WTC11 (cell line): Measurements from ENCODE around the gene CD46. TPM values are rescaled to one million over a fixed set of nuclear protein-coding genes. Genes with fewer than 3 reads are reported as not detected.
A peak's percentile ranks its signal among the peaks of the same experiment; 100 is the strongest.

Source experiments
- ATAC-seq: fragments of 200-7000 bp; cut with Tn5 transposase; 2 replicates; pipeline ENCODE4 v1.10.0; 2021; ENCODE audit warnings: mild to moderate bottlenecking, moderate library complexity
- CTCF ChIA-PET: fragments of 300-600 bp; sonication (Branson Sonifier 250); formaldehyde crosslinking; loops from one replicate; lab custom pipeline; 2021; ENCODE audit warnings: antibody characterized with exemption; lab: Charles Lee
- POLR2A ChIA-PET: fragments of 350-600 bp; sonication (Branson Sonifier 250); formaldehyde crosslinking; loops from one replicate; lab custom pipeline; 2021; ENCODE audit warnings: antibody characterized with exemption; lab: Charles Lee
- DNase-seq: peaks from one replicate; pipeline ENCODE4 v3.0.0; 2021; ENCODE audit warnings: low spot score
- H3K27ac Mint-ChIP-seq: 2 replicates; pipeline ENCODE4 v1.8.0; 2021; ENCODE audit warnings: mixed read lengths
- H3K27me3 Mint-ChIP-seq: 2 replicates; pipeline ENCODE4 v1.8.0; 2021; ENCODE audit warnings: low read depth, mild to moderate bottlenecking, moderate library complexity, mixed read lengths
- H3K36me3 Mint-ChIP-seq: 2 replicates; pipeline ENCODE4 v1.8.0; 2021; ENCODE audit warnings: mixed read lengths
- H3K4me1 Mint-ChIP-seq: 2 replicates; pipeline ENCODE4 v1.8.0; 2022; ENCODE audit warnings: mixed read lengths
- H3K4me3 Mint-ChIP-seq: 2 replicates; pipeline ENCODE4 v1.8.0; 2021; ENCODE audit warnings: mild to moderate bottlenecking, moderate library complexity, mixed read lengths
- H3K9me3 Mint-ChIP-seq: 2 replicates; pipeline ENCODE4 v1.8.0; 2021; ENCODE audit warnings: mixed read lengths
- ATF1 ChIP-seq: sonication (generic); formaldehyde crosslinking; IDR thresholded peaks from 2 replicates; pipeline ENCODE4 v1.8.1; 2023; ENCODE audit warnings: mild to moderate bottlenecking, moderate library complexity, missing genetic modification reagents
- ATF3 ChIP-seq: sonication (generic); formaldehyde crosslinking; conservative IDR thresholded peaks from 2 replicates; pipeline ENCODE4 v1.8.1; 2022; ENCODE audit warnings: mild to moderate bottlenecking, missing genetic modification reagents
- CDX4 ChIP-seq: fragments of 250-450 bp; sonication (Bioruptor Pico); IDR thresholded peaks from 2 replicates; pipeline ENCODE4 v1.9.0; 2021; ENCODE audit warnings: moderate library complexity, mild to moderate bottlenecking, inconsistent platforms, borderline replicate concordance
- E2F1 ChIP-seq: sonication (generic); formaldehyde crosslinking; IDR thresholded peaks from 2 replicates; pipeline ENCODE4 v1.8.0; 2022; ENCODE audit warnings: mild to moderate bottlenecking, missing genetic modification reagents
- EMX1 ChIP-seq: fragments of 250-450 bp; sonication (Bioruptor Pico); IDR thresholded peaks from 2 replicates; pipeline ENCODE4 v1.8.0; 2021; ENCODE audit warnings: mild to moderate bottlenecking
- GRHL2 ChIP-seq: fragments of 250-450 bp; sonication (Bioruptor Pico); IDR thresholded peaks from 2 replicates; pipeline ENCODE4 v1.8.0; 2022; ENCODE audit warnings: mild to moderate bottlenecking, moderate library complexity; ENCODE audit not compliant: insufficient replicate concordance, severe bottlenecking
- NR1H2 ChIP-seq: sonication (generic); formaldehyde crosslinking; IDR thresholded peaks from 2 replicates; pipeline ENCODE4 v1.9.0; 2021; ENCODE audit warnings: mild to moderate bottlenecking, moderate library complexity, missing genetic modification reagents
- NR2C2 ChIP-seq: sonication (generic); formaldehyde crosslinking; IDR thresholded peaks from 2 replicates; pipeline ENCODE4 v1.8.0; 2022; ENCODE audit warnings: mild to moderate bottlenecking, missing genetic modification reagents
- TEAD4 ChIP-seq: sonication (generic); formaldehyde crosslinking; IDR thresholded peaks from 2 replicates; pipeline ENCODE4 v1.8.0; 2022; ENCODE audit warnings: mild to moderate bottlenecking, missing genetic modification reagents
- TP53 ChIP-seq: sonication (generic); formaldehyde crosslinking; IDR thresholded peaks from 2 replicates; pipeline ENCODE4 v1.8.1; 2023; ENCODE audit warnings: mild to moderate bottlenecking, missing genetic modification reagents
- ZNF219 ChIP-seq: sonication (generic); formaldehyde crosslinking; IDR thresholded peaks from 2 replicates; pipeline ENCODE4 v1.8.0; 2023; ENCODE audit warnings: missing genetic modification reagents, mild to moderate bottlenecking, borderline replicate concordance
- ZNF423 ChIP-seq: fragments of 250-450 bp; sonication (Bioruptor Pico); IDR thresholded peaks from 2 replicates; pipeline ENCODE4 v2.1.2; 2022; ENCODE audit warnings: mild to moderate bottlenecking, moderate library complexity
- total RNA-seq: library from RNA; stranded (reverse); gene quantifications from 3 replicates; pipeline ENCODE4 v1.2.3, GENCODE V29; 2021
- TF ChIP-seq, protein P1 (sequence below): sonication (generic); formaldehyde crosslinking; IDR thresholded peaks from 2 replicates; pipeline ENCODE4 v1.8.1; 2022; ENCODE audit warnings: mild to moderate bottlenecking, missing genetic modification reagents, moderate library complexity, borderline replicate concordance
- TF ChIP-seq, protein P2 (sequence below): sonication (generic); formaldehyde crosslinking; IDR thresholded peaks from 2 replicates; pipeline ENCODE4 v1.8.1; 2022; ENCODE audit warnings: low read depth, missing genetic modification reagents, borderline replicate concordance
- TF ChIP-seq, protein P3 (sequence below): fragments of 200-600 bp; IDR thresholded peaks from 2 replicates; pipeline ENCODE4 v1.8.0; 2022; ENCODE audit warnings: antibody characterized with exemption

The CD46 gene
- total RNA-seq, 1 experiment from 2014 or later = 150 TPM

DNA sequence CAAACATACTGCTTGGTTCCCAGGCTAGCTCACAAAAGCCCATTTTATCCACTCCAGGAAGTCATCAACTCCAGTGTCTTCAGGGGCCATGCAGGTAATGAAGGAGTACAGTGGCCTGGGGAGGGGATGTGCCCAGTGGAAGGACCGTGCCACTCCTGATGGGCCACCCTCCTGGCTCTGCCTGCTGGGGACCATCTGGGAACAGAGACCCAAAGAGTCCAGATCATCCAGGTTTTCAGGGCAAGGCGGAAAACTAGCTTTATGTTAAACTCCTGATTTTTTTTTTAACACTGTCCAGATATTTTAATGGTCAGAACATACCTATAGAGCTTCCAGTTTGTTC is 75.6 kb downstream of the CD46 start:
- Mint-ChIP-seq H3K4me3 (no peak overlapping the region), H3K4me1 (peaks cover 16% of the 10 kb centered on the region), H3K36me3 (no peaks in the 10 kb centered on the region), H3K27me3 (no peaks in the 10 kb centered on the region), H3K9me3 (no peaks in the 10 kb centered on the region), H3K27ac (no peak overlapping the region)
- DNase-seq (no peak), ATAC-seq (no peak)
- POLR2A ChIA-PET = no interaction called here
- no peak for TF ChIP-seq TEAD4 (CRISPR knock-in tag)
- TF ChIP-seq, all 79 proteins: peak for 0
- CTCF ChIA-PET = interaction anchor here (0.7 to 7.0 kb wide), 10 partner anchors 13 to 1875 kb away, joined by 3 to 66 read pairs (median 4); no protein-coding TSS in a partner anchor

- Mint-ChIP-seq H3K4me3 (no peak overlapping the region), H3K36me3 (no peaks in the 10 kb centered on the region), H3K4me1 (peaks cover 10% of the 10 kb centered on the region), H3K9me3 (no peaks in the 10 kb centered on the region), H3K27ac (no peak overlapping the region), H3K27me3 (no peaks in the 10 kb centered on the region)
- ATAC-seq = no peak
- TF ChIP-seq TP53 (no peak), GRHL2 (CRISPR knock-in tag) (no peak), NR2C2 (CRISPR knock-in tag) (no peak), ATF1 (CRISPR knock-in tag) (no peak), EMX1 (CRISPR knock-in tag) (no peak), E2F1 (CRISPR knock-in tag) (no peak), ATF3 (CRISPR knock-in tag) (no peak), ZNF423 (no peak), CDX4 (CRISPR knock-in tag) (no peak), ZNF219 (CRISPR knock-in tag) (no peak)
- TF ChIP-seq, protein P1, sequence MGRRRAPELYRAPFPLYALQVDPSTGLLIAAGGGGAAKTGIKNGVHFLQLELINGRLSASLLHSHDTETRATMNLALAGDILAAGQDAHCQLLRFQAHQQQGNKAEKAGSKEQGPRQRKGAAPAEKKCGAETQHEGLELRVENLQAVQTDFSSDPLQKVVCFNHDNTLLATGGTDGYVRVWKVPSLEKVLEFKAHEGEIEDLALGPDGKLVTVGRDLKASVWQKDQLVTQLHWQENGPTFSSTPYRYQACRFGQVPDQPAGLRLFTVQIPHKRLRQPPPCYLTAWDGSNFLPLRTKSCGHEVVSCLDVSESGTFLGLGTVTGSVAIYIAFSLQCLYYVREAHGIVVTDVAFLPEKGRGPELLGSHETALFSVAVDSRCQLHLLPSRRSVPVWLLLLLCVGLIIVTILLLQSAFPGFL (CRISPR knock-in tag) = no peak
- TF ChIP-seq, protein P2, sequence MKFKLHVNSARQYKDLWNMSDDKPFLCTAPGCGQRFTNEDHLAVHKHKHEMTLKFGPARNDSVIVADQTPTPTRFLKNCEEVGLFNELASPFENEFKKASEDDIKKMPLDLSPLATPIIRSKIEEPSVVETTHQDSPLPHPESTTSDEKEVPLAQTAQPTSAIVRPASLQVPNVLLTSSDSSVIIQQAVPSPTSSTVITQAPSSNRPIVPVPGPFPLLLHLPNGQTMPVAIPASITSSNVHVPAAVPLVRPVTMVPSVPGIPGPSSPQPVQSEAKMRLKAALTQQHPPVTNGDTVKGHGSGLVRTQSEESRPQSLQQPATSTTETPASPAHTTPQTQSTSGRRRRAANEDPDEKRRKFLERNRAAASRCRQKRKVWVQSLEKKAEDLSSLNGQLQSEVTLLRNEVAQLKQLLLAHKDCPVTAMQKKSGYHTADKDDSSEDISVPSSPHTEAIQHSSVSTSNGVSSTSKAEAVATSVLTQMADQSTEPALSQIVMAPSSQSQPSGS (CRISPR knock-in tag) = no peak
- ChIA-PET CTCF (interaction anchor here (1.2 to 7.0 kb wide), 6 partner anchors 16 to 154 kb away, joined by 3 to 66 read pairs (median 8); no protein-coding TSS in a partner anchor), POLR2A (no interaction called here)
- DNase-seq = no peak
Observed at GRCh38 chr1:207828046-207828445, 76.2 kb downstream of the CD46 start.

DNA sequence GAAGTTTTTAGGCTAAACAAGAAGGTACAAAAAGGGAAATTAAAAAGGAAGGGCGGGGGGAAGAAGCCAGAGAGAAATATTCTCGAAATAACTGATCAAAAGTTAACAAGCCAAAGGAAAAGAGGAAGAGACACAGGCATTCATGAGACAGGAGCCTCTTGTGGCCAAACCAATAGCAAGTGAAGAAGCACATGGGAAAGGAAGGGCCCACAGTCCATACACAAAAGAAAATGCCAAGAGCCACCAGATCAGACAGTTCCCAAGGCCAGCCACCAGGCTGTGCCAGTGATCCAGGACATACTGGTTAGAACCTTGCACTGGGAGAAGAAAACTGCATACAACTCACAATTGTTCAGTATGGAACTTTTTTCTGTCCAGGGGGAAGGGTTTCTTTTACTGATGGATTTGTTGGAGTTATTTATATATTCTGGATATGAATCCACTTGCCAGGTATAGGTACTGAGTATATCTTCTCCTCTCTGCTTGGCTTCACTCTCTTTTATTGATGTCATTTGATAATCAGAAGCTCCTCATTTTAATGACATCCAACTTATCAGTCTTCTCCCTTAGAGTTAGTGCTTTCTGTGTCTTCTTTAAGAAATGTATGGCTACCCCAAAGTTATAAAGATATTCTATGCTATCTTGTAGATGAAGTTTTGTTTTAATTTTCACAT is 76.8 kb downstream of the CD46 start:
- DNase-seq (peak; percentile 70), ATAC-seq (peak; percentile 95)
- Mint-ChIP-seq H3K27me3 (no peaks in the 10 kb centered on the region), H3K27ac (no peak overlapping the region), H3K9me3 (no peaks in the 10 kb centered on the region), H3K36me3 (no peaks in the 10 kb centered on the region), H3K4me1 (peaks cover 7% of the 10 kb centered on the region), H3K4me3 (no peak overlapping the region)
- no peak for TF ChIP-seq NR1H2 (CRISPR knock-in tag)
- TF ChIP-seq, protein P3, sequence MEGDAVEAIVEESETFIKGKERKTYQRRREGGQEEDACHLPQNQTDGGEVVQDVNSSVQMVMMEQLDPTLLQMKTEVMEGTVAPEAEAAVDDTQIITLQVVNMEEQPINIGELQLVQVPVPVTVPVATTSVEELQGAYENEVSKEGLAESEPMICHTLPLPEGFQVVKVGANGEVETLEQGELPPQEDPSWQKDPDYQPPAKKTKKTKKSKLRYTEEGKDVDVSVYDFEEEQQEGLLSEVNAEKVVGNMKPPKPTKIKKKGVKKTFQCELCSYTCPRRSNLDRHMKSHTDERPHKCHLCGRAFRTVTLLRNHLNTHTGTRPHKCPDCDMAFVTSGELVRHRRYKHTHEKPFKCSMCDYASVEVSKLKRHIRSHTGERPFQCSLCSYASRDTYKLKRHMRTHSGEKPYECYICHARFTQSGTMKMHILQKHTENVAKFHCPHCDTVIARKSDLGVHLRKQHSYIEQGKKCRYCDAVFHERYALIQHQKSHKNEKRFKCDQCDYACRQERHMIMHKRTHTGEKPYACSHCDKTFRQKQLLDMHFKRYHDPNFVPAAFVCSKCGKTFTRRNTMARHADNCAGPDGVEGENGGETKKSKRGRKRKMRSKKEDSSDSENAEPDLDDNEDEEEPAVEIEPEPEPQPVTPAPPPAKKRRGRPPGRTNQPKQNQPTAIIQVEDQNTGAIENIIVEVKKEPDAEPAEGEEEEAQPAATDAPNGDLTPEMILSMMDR = peak; percentile 45; the same call in 1 of the 2 replicates
- CTCF ChIA-PET = interaction anchor here (0.6 to 7.0 kb wide), 11 partner anchors 10 to 169 kb away, joined by 3 to 66 read pairs (median 7); no protein-coding TSS in a partner anchor
- POLR2A ChIA-PET = interaction anchor here (1.1 to 1.5 kb wide), 2 partner anchors 95 to 134 kb away, joined by 3 read pairs; no protein-coding TSS in a partner anchor
